ENCODE results near the gene TMEM178B. TPM values are rescaled to one million over a fixed set of nuclear protein-coding genes. Genes with fewer than 3 reads are reported as not detected.

Gene TMEM178B
- total RNA-seq, 1 experiment from 2014 or later = not detected

GRCh38 chr7:141220263-141220880 lies 146.5 kb downstream of the TMEM178B start:
- ChIA-PET POLR2A (ENCODE audit: unreplicated experiment) (no interaction called here), CTCF (interaction anchor here (0.6 kb wide), 1 partner anchor 68 kb away, joined by 3 read pairs; no protein-coding TSS in a partner anchor)
- intact Hi-C loops (cut with micrococcal nuclease; ENCODE audit: unreplicated experiment) = no loop called here
- Histone ChIP-seq H3F3A (ENCODE audit: insufficient read depth, low read depth) (no peaks in the 10 kb centered on the region), H3K9me2 (ENCODE audit: insufficient read depth) (no peaks in the 10 kb centered on the region), H3K79me2 (ENCODE audit: low read depth) (no peaks in the 10 kb centered on the region), H3K4me3 (no peak overlapping the region), H4K20me1 (ENCODE audit: insufficient read depth) (no peaks in the 10 kb centered on the region), H3K27me3 (ENCODE audit: insufficient read depth, low read depth) (peaks cover 36% of the 10 kb centered on the region; the same call in 1 of the 2 replicates), H3K4me2 (no peak overlapping the region), H3K36me3 (ENCODE audit: low read depth) (no peaks in the 10 kb centered on the region), H3K9me3 (ENCODE audit: insufficient read depth, low read depth) (no peaks in the 10 kb centered on the region), H2AFZ (no peak overlapping the region), H3K4me1 (replicated peaks; ENCODE audit: insufficient read depth) (no peaks in the 10 kb centered on the region), H3K27ac (no peak overlapping the region)
- TF ChIP-seq EZH2 (IDR thresholded peaks at IDR 0.05; ENCODE audit: low read depth) (no peak), CTCF (conservative IDR thresholded peaks at IDR 0.05) (no peak; the same call in 1 of the 2 replicates)
- DNase-seq = no peak
- BruUV-seq (replicated peaks) = no TSS peak

GRCh38 chr7:141221007-141221612 lies 147.2 kb downstream of the TMEM178B start:
- ChIA-PET CTCF (interaction anchor here (0.6 kb wide), 1 partner anchor 69 kb away, joined by 3 read pairs; no protein-coding TSS in a partner anchor), POLR2A (ENCODE audit: unreplicated experiment) (no interaction called here)
- H3K4me3 ChIP-seq = no peak overlapping the region
- no peaks in the 10 kb centered on the region for H3K79me2 ChIP-seq (ENCODE audit: low read depth)
- TF ChIP-seq EZH2 (IDR thresholded peaks at IDR 0.05; ENCODE audit: low read depth) = no peak
- no peak for TF ChIP-seq CTCF (conservative IDR thresholded peaks at IDR 0.05)
- H3K4me2 ChIP-seq = no peak overlapping the region
- peaks cover 30% of the 10 kb centered on the region; the same call in 1 of the 2 replicates for H3K27me3 ChIP-seq (ENCODE audit: insufficient read depth, low read depth)
- DNase-seq = no peak
- H3K27ac ChIP-seq = no peak overlapping the region
- no peaks in the 10 kb centered on the region for H3K9me2 ChIP-seq (ENCODE audit: insufficient read depth)
- no peaks in the 10 kb centered on the region for H3K9me3 ChIP-seq (ENCODE audit: insufficient read depth, low read depth)
- BruUV-seq (replicated peaks) = no TSS peak
- no peak overlapping the region for H2AFZ ChIP-seq
- H3F3A ChIP-seq (ENCODE audit: insufficient read depth, low read depth) = no peaks in the 10 kb centered on the region
- no peaks in the 10 kb centered on the region for H3K4me1 ChIP-seq (replicated peaks; ENCODE audit: insufficient read depth)
- H3K36me3 ChIP-seq (ENCODE audit: low read depth) = no peaks in the 10 kb centered on the region
- intact Hi-C loops (cut with micrococcal nuclease; ENCODE audit: unreplicated experiment) = no loop called here
- no peaks in the 10 kb centered on the region for H4K20me1 ChIP-seq (ENCODE audit: insufficient read depth)

- no peak for TF ChIP-seq CTCF (conservative IDR thresholded peaks at IDR 0.05)
- TF ChIP-seq EZH2 (IDR thresholded peaks at IDR 0.05; ENCODE audit: low read depth) = no peak
- intact Hi-C loops (cut with micrococcal nuclease; ENCODE audit: unreplicated experiment) = no loop called here
- ChIA-PET POLR2A (ENCODE audit: unreplicated experiment) (no interaction called here), CTCF (no interaction called here)
- Histone ChIP-seq H3K9me3 (ENCODE audit: insufficient read depth, low read depth) (no peaks in the 10 kb centered on the region), H3K27ac (no peak overlapping the region), H2AFZ (no peak overlapping the region), H3K36me3 (ENCODE audit: low read depth) (no peaks in the 10 kb centered on the region), H4K20me1 (ENCODE audit: insufficient read depth) (no peaks in the 10 kb centered on the region), H3K4me3 (no peak overlapping the region), H3K9me2 (ENCODE audit: insufficient read depth) (no peaks in the 10 kb centered on the region), H3K79me2 (ENCODE audit: low read depth) (no peaks in the 10 kb centered on the region), H3K4me2 (no peak overlapping the region), H3K4me1 (replicated peaks; ENCODE audit: insufficient read depth) (no peaks in the 10 kb centered on the region), H3K27me3 (ENCODE audit: insufficient read depth, low read depth) (peaks cover 13% of the 10 kb centered on the region; the same call in 1 of the 2 replicates), H3F3A (ENCODE audit: insufficient read depth, low read depth) (no peaks in the 10 kb centered on the region)
- DNase-seq = no peak
- no TSS peak for BruUV-seq (replicated peaks)
Measured at GRCh38 chr7:141225916-141226618, 152.2 kb downstream of the TMEM178B start.

Measured in PC-9 (cell line).